Left ventricle myocardium inferior (tissue), 1 donor: ENCODE measurements around the gene BBS7. TPM values are rescaled to one million over a fixed set of nuclear protein-coding genes. Genes with fewer than 3 reads are reported as not detected.

Experiments
- DNase-seq: peaks from one replicate; pipeline ENCODE4 v3.0.0-alpha.2; 2020
- H3K27ac ChIP-seq: fragments of 200-600 bp; replicated peaks from 2 replicates; pipeline ENCODE4 v1.8.0; 2021
- H3K27me3 ChIP-seq: fragments of 200-600 bp; 2 replicates; pipeline ENCODE4 v1.8.0; 2021; ENCODE audit warnings: low read depth
- H3K36me3 ChIP-seq: fragments of 200-600 bp; 2 replicates; pipeline ENCODE4 v1.8.0; 2021
- H3K4me1 ChIP-seq: fragments of 200-600 bp; 2 replicates; pipeline ENCODE4 v1.8.0; 2021
- H3K4me3 ChIP-seq: fragments of 200-600 bp; 2 replicates; pipeline ENCODE4 v1.8.0; 2021; ENCODE audit warnings: mild to moderate bottlenecking, moderate library complexity
- H3K9me3 ChIP-seq: fragments of 200-600 bp; replicated peaks from 2 replicates; pipeline ENCODE4 v1.8.0; 2021
- CTCF ChIP-seq: fragments of 200-600 bp; IDR thresholded peaks from 2 replicates; pipeline ENCODE4 v1.8.0; 2021; ENCODE audit warnings: antibody characterized with exemption, mild to moderate bottlenecking, borderline replicate concordance
- intact Hi-C: fragments of 100-400 bp; cut with micrococcal nuclease; formaldehyde crosslinking; loops from one replicate; pipeline ENCODE4 v1.11.0; 2022
- total RNA-seq: library from RNA; stranded (reverse); fragmentation: NEBNext Ultra II Directional; extraction: Animal tissue kit (Norgen Biotek cat#: 25700); gene quantifications from one replicate; pipeline ENCODE4 v1.2.1, GENCODE V29; 2021
- donor health status: DM: no; HTN: yes; CAD: no; lungs with severe emphysema.

The BBS7 gene
- total RNA-seq, 1 donor from 2014 or later, result 6.0 TPM

- no peak for TF ChIP-seq CTCF
- H3K9me3 ChIP-seq, result no peaks in the 10 kb centered on the region
- intact Hi-C loops, result loop anchor here (2.0 kb wide), 1 partner anchor 32 kb away; no protein-coding TSS in a partner anchor
- H3K27me3 ChIP-seq, result peaks cover 19% of the 10 kb centered on the region
- H3K4me3 ChIP-seq, result no peak overlapping the region
- no peaks in the 10 kb centered on the region for H3K36me3 ChIP-seq
- H3K4me1 ChIP-seq, result no peaks in the 10 kb centered on the region
- H3K27ac ChIP-seq, result no peak overlapping the region
- DNase-seq, result no peak
Observed at GRCh38 chr4:121794505-121795188, 75.6 kb downstream of the BBS7 start.

GRCh38 chr4:121792966-121793365, 77.3 kb downstream of the BBS7 start:
- no peaks in the 10 kb centered on the region for H3K4me1 ChIP-seq
- H3K27me3 ChIP-seq, result peaks cover 22% of the 10 kb centered on the region
- H3K36me3 ChIP-seq, result no peaks in the 10 kb centered on the region
- no peak for TF ChIP-seq CTCF
- H3K4me3 ChIP-seq, result no peak overlapping the region
- intact Hi-C loops, result no loop called here
- no peaks in the 10 kb centered on the region for H3K9me3 ChIP-seq
- H3K27ac ChIP-seq, result no peak overlapping the region
- no peak for DNase-seq

- no peak for DNase-seq
- H3K4me3 ChIP-seq, result no peak overlapping the region
- intact Hi-C loops, result no loop called here
- H3K27me3 ChIP-seq, result peaks cover 34% of the 10 kb centered on the region
- no peak for TF ChIP-seq CTCF
- H3K9me3 ChIP-seq, result no peaks in the 10 kb centered on the region
- H3K4me1 ChIP-seq, result no peaks in the 10 kb centered on the region
- no peaks in the 10 kb centered on the region for H3K36me3 ChIP-seq
- no peak overlapping the region for H3K27ac ChIP-seq
Observed at GRCh38 chr4:121791481-121791880, 78.8 kb downstream of the BBS7 start.

GRCh38 chr4:121790976-121791375, 79.3 kb downstream of the BBS7 start:
- peaks cover 34% of the 10 kb centered on the region for H3K27me3 ChIP-seq
- H3K9me3 ChIP-seq, result no peaks in the 10 kb centered on the region
- H3K27ac ChIP-seq, result no peak overlapping the region
- TF ChIP-seq CTCF, result no peak
- intact Hi-C loops, result no loop called here
- no peak overlapping the region for H3K4me3 ChIP-seq
- H3K36me3 ChIP-seq, result no peaks in the 10 kb centered on the region
- DNase-seq, result no peak
- H3K4me1 ChIP-seq, result peaks cover under 1% of the 10 kb centered on the region

- no peak for DNase-seq
- H3K27me3 ChIP-seq, result peaks cover 34% of the 10 kb centered on the region
- no peaks in the 10 kb centered on the region for H3K36me3 ChIP-seq
- intact Hi-C loops, result no loop called here
- no peak overlapping the region for H3K4me3 ChIP-seq
- TF ChIP-seq CTCF, result no peak
- no peak overlapping the region for H3K27ac ChIP-seq
- H3K9me3 ChIP-seq, result no peaks in the 10 kb centered on the region
- H3K4me1 ChIP-seq, result peaks cover 9% of the 10 kb centered on the region
Observed at GRCh38 chr4:121789960-121790829, 80.1 kb downstream of the BBS7 start.
